Suprapubic skin (tissue), 4 donors: ENCODE measurements around the gene PNPLA1. TPM values are rescaled to one million over a fixed set of nuclear protein-coding genes. Genes with fewer than 3 reads are reported as not detected.

Experiments
- DNase-seq, 2 donors: peaks; one replicate each; pipeline ENCODE4 v3.0.0-alpha.2; 2019; ENCODE audit warnings: low spot score in 2 of 2
- H3K27ac ChIP-seq: fragments of 200-600 bp; sonication (generic); one replicate; pipeline ENCODE4 v1.5.1; 2019
- H3K27me3 ChIP-seq: fragments of 200-600 bp; sonication (generic); one replicate; pipeline ENCODE4 v1.5.1; 2019
- H3K36me3 ChIP-seq: fragments of 200-600 bp; sonication (generic); one replicate; pipeline ENCODE4 v1.5.1; 2019
- H3K4me1 ChIP-seq: fragments of 200-600 bp; sonication (generic); one replicate; pipeline ENCODE4 v1.5.1; 2019
- H3K4me3 ChIP-seq: fragments of 200-600 bp; sonication (generic); one replicate; pipeline ENCODE4 v1.5.1; 2019; ENCODE audit warnings: mild to moderate bottlenecking
- H3K9me3 ChIP-seq: fragments of 200-600 bp; sonication (generic); one replicate; pipeline ENCODE4 v1.5.1; 2019
- CTCF ChIP-seq, 2 donors: fragments of 200-600 bp in 1 of 2; fragments of 450-650 bp in 1 of 2; sonication (generic) in 1 of 2; IDR thresholded peaks; one replicate each; pipeline ENCODE4 v1.5.1; 2016 to 2019; ENCODE audit warnings: antibody characterized with exemption in 2 of 2, mild to moderate bottlenecking in 1 of 2, moderate library complexity in 1 of 2
- EP300 ChIP-seq: sonication (generic); formaldehyde crosslinking; IDR thresholded peaks from one replicate; pipeline ENCODE4 v1.6.1; 2017; ENCODE audit warnings: antibody characterized with exemption
- POLR2A ChIP-seq, 2 donors: fragments of 450-650 bp; IDR thresholded peaks; one replicate each; pipeline ENCODE4 v1.6.1; 2017; ENCODE audit warnings: antibody characterized with exemption in 2 of 2, mild to moderate bottlenecking in 2 of 2, moderate library complexity in 2 of 2
- POLR2AphosphoS5 ChIP-seq, 3 donors: sonication (generic); formaldehyde crosslinking; IDR thresholded peaks; one replicate each; pipeline ENCODE4 v1.6.1; 2017; ENCODE audit warnings: antibody characterized with exemption in 3 of 3
- WGBS: methylation state at CpG from one replicate; pipeline ENCODE4 v1.1.5; 2018; 5-methylcytosine and 5-hydroxymethylcytosine counted together
- total RNA-seq, 4 donors: library from RNA; depleted of rRNA; stranded (reverse); fragments of >200 nt; gene quantifications; one replicate each; pipeline ENCODE4 v1.1.0, GENCODE V29; 2016

The PNPLA1 gene
- total RNA-seq, 4 donors from 2014 or later, result 15.7 to 40.3 (median 32.9) TPM

GRCh38 chr6:36324191-36324590, 54.3 kb downstream of the PNPLA1 start:
- peaks cover 3% of the 10 kb centered on the region for H3K27me3 ChIP-seq
- 81% methylated on average over 6 of the region's 6 CpGs for WGBS
- TF ChIP-seq EP300, result no peak
- H3K4me3 ChIP-seq, result no peak overlapping the region
- H3K27ac ChIP-seq, result no peak overlapping the region
- no peaks in the 10 kb centered on the region for H3K4me1 ChIP-seq
- H3K9me3 ChIP-seq, result no peaks in the 10 kb centered on the region
- no peak for DNase-seq
- no peaks in the 10 kb centered on the region for H3K36me3 ChIP-seq

GRCh38 chr6:36324715-36325114, 54.9 kb downstream of the PNPLA1 start:
- Histone ChIP-seq H3K27ac (no peak overlapping the region), H3K27me3 (peaks cover 3% of the 10 kb centered on the region), H3K9me3 (no peaks in the 10 kb centered on the region), H3K36me3 (no peaks in the 10 kb centered on the region), H3K4me1 (no peaks in the 10 kb centered on the region), H3K4me3 (no peak overlapping the region)
- WGBS, result 84% methylated on average over 3 of the region's 4 CpGs
- no peak for DNase-seq
- TF ChIP-seq CTCF (IDR thresholded peaks at IDR 0.05), result no peak
- no peak for TF ChIP-seq POLR2AphosphoS5 (IDR thresholded peaks at IDR 0.05)
- TF ChIP-seq POLR2A (IDR thresholded peaks at IDR 0.05), result no peak
- no peak for TF ChIP-seq EP300

- H3K36me3 ChIP-seq, result no peaks in the 10 kb centered on the region
- H3K4me3 ChIP-seq, result no peak overlapping the region
- WGBS, result 70% methylated on average over 7 of the region's 7 CpGs
- H3K4me1 ChIP-seq, result no peaks in the 10 kb centered on the region
- peaks cover 17% of the 10 kb centered on the region for H3K27me3 ChIP-seq
- no peaks in the 10 kb centered on the region for H3K9me3 ChIP-seq
- TF ChIP-seq EP300, result no peak
- TF ChIP-seq POLR2A (IDR thresholded peaks at IDR 0.05), result no peak
- no peak for TF ChIP-seq POLR2AphosphoS5 (IDR thresholded peaks at IDR 0.05)
- no peak for TF ChIP-seq CTCF (IDR thresholded peaks at IDR 0.05)
- H3K27ac ChIP-seq, result no peak overlapping the region
- DNase-seq, result no peak
Observed at GRCh38 chr6:36326356-36326995, 56.6 kb downstream of the PNPLA1 start.

GRCh38 chr6:36327226-36327918, 57.5 kb downstream of the PNPLA1 start:
- 42% methylated on average over 6 of the region's 6 CpGs for WGBS

GRCh38 chr6:36327919-36328236, 58.0 kb downstream of the PNPLA1 start:
- H3K9me3 ChIP-seq, result no peaks in the 10 kb centered on the region
- TF ChIP-seq EP300 (no peak), POLR2AphosphoS5 (IDR thresholded peaks at IDR 0.05) (no peak), POLR2A (IDR thresholded peaks at IDR 0.05) (no peak), CTCF (IDR thresholded peaks at IDR 0.05) (no peak)

More at GRCh38 chr6:36327226-36327918, 57.5 kb downstream of the PNPLA1 start:
- Histone ChIP-seq H3K27ac (no peak overlapping the region), H3K4me1 (no peaks in the 10 kb centered on the region), H3K9me3 (no peaks in the 10 kb centered on the region), H3K27me3 (peaks cover 20% of the 10 kb centered on the region), H3K4me3 (no peak overlapping the region), H3K36me3 (no peaks in the 10 kb centered on the region)
- TF ChIP-seq EP300, result no peak
- no peak for TF ChIP-seq POLR2A (IDR thresholded peaks at IDR 0.05)
- no peak for TF ChIP-seq POLR2AphosphoS5 (IDR thresholded peaks at IDR 0.05)
- no peak for DNase-seq

GRCh38 chr6:36328600-36328999, 58.7 kb downstream of the PNPLA1 start:
- H3K36me3 ChIP-seq, result no peaks in the 10 kb centered on the region
- H3K4me1 ChIP-seq, result peaks cover 6% of the 10 kb centered on the region
- H3K27ac ChIP-seq, result no peak overlapping the region
- WGBS, result 90% methylated on average over 7 of the region's 7 CpGs
- TF ChIP-seq POLR2AphosphoS5 (IDR thresholded peaks at IDR 0.05) (no peak), EP300 (no peak), POLR2A (IDR thresholded peaks at IDR 0.05) (no peak), CTCF (IDR thresholded peaks at IDR 0.05) (no peak)
- no peak for DNase-seq
- H3K27me3 ChIP-seq, result peaks cover 24% of the 10 kb centered on the region
- H3K9me3 ChIP-seq, result no peaks in the 10 kb centered on the region
- H3K4me3 ChIP-seq, result no peak overlapping the region

More at GRCh38 chr6:36327919-36328236, 58.0 kb downstream of the PNPLA1 start:
- Histone ChIP-seq H3K4me3 (no peak overlapping the region), H3K4me1 (no peaks in the 10 kb centered on the region), H3K27me3 (peaks cover 24% of the 10 kb centered on the region), H3K36me3 (no peaks in the 10 kb centered on the region), H3K27ac (no peak overlapping the region)
- no peak for DNase-seq
